ENCODE measurements around the gene GIT1.

GRCh38 chr17:29615048-29615385 lies 25.6 kb upstream of the GIT1 start:
- TF ChIP-seq ZNF350 (CRISPR knock-in tag; IDR thresholded peaks at IDR 0.05; ENCODE audit: borderline replicate concordance, low read depth) (no peak), BHLHE40 (IDR thresholded peaks at IDR 0.05; ENCODE audit: low read length) (no peak), HCFC1 (IDR thresholded peaks at IDR 0.05; ENCODE audit: low read depth, low read length) (no peak), ZBTB1 (CRISPR knock-in tag; IDR thresholded peaks at IDR 0.05; ENCODE audit: borderline replicate concordance) (no peak), POLR2AphosphoS5 (IDR thresholded peaks at IDR 0.05; ENCODE audit: low read depth, low read length) (no peak), ZZZ3 (CRISPR knock-in tag; IDR thresholded peaks at IDR 0.05; ENCODE audit: borderline replicate concordance) (no peak)
- TF ChIP-seq, protein P1, sequence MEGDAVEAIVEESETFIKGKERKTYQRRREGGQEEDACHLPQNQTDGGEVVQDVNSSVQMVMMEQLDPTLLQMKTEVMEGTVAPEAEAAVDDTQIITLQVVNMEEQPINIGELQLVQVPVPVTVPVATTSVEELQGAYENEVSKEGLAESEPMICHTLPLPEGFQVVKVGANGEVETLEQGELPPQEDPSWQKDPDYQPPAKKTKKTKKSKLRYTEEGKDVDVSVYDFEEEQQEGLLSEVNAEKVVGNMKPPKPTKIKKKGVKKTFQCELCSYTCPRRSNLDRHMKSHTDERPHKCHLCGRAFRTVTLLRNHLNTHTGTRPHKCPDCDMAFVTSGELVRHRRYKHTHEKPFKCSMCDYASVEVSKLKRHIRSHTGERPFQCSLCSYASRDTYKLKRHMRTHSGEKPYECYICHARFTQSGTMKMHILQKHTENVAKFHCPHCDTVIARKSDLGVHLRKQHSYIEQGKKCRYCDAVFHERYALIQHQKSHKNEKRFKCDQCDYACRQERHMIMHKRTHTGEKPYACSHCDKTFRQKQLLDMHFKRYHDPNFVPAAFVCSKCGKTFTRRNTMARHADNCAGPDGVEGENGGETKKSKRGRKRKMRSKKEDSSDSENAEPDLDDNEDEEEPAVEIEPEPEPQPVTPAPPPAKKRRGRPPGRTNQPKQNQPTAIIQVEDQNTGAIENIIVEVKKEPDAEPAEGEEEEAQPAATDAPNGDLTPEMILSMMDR (CRISPR knock-in tag; IDR thresholded peaks at IDR 0.05) = no peak
